Activated CD4-positive, CD25-positive, alpha-beta regulatory T cell treated with anti-CD3 and anti-CD28 coated beads, Interleukin-2, amount 50 U/mL, for 16 hours (primary cell): ENCODE measurements around the gene DDX11.
"Not testable (repeated sequence)": the region's sequence is repeated elsewhere in the genome, so short reads cannot be mapped to it uniquely, and the experiment has no call there.

Experiments used
- DNase-seq: peaks from one replicate; pipeline ENCODE4 v3.0.0-alpha.2; 2020; ENCODE audit warnings: low read depth, low spot score

Gene DDX11

DNA sequence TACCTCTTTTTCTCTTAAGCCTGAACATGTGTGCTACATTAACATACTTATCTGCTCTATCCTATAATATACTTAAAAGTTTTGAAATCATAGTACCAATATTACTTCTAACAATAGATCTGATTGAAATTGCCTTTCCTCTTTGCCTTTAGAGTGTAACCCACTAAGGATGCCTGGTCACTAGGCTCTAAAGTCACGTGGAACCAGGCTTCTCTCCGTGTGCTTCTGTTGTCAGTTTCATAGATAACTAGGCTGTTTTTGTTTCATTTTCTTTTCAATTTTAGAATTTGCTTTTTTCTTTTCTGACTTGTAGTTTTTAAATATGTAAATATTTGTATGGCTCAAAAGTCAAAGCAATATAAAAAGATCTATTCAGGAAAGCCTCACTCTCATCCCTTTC, 25.8 kb downstream of the DDX11 start:
- not testable (repeated sequence) for DNase-seq

DNA sequence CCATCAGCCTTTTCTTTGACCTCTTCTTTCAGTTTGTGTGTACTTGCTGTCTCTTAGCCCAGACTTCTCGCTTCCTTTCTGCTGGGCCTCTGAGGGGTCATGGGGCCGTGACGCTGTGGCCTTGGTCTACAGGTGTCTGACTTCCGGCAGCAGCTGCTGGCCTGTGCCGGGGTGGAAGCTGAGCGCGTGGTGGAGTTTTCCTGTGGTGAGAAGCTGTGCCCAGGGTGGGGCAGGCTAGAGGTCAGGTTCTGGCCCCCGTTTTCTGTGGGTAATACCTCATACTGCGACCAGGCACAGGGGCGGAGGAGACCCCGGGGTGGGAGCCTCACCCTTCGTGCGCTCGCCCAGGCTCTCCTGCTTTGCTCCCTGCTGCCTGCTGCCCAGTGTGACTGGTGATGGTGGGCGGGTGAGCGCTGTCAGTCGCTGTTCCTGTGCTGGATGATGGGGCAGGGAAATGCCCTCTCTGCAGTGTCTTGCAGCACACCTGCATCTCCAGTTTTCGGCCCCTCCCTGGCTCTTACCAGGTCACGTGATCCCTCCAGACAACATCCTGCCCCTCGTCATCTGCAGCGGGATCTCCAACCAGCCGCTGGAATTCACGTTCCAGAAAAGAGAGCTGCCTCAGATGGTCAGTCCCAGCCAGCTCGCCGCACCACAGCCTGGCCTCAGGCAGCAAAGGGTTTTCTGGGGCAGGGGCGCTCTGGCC, 27.0 kb downstream of the DDX11 start:
- DNase-seq: not testable (repeated sequence)

DNA sequence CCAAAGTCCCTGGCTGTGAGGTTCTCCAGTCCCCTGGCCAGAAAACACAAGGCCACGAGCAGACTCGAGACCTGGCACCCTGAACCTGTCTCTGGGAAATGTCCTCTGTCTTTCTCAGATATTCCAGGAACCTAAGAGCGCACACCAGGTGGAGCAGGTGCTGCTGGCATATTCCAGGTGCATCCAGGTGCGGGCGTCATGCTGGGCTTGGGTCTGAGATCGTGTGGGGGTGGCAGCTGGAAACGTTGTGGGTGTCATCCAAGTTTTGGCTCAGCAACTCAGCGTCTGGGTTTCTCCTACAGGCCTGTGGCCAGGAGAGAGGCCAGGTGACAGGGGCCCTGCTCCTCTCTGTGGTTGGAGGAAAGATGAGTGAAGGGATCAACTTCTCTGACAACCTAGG, 28.5 kb downstream of the DDX11 start:
- not testable (repeated sequence) for DNase-seq

DNA sequence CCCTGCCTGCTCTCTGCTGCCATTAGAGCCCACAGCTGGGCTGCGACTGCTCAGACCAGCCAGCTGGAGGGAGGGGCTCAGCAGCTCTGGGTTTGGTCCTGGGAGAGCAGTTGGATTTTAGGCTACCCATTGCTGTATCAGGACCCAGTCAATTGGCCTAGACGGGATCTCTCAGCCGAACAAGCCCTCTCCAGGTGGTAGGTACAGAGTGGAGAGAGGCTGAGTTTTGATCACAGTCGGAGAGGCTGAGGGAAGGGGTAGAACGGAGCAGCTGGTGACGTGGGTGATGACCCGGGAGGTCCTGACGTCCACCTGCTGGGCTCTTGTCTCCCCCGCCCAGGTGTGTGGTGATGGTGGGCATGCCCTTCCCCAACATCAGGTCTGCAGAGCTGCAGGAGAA, 28.9 kb downstream of the DDX11 start:
- not testable (repeated sequence) for DNase-seq

DNA sequence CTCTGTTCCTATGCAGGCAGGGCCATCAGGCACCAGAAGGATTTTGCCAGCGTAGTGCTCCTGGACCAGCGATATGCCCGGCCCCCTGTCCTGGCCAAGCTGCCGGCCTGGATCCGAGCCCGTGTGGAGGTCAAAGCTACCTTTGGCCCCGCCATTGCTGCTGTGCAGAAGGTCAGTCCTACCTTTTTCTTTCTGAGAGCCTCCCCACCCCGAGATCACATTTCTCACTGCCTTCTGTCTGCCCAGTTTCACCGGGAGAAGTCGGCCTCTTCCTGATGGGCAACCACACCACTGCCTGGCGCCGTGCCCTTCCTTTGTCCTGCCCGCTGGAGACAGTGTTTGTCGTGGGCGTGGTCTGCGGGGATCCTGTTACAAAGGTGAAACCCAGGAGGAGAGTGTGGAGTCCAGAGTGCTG, 29.9 kb downstream of the DDX11 start:
- DNase-seq: not testable (repeated sequence)

DNA sequence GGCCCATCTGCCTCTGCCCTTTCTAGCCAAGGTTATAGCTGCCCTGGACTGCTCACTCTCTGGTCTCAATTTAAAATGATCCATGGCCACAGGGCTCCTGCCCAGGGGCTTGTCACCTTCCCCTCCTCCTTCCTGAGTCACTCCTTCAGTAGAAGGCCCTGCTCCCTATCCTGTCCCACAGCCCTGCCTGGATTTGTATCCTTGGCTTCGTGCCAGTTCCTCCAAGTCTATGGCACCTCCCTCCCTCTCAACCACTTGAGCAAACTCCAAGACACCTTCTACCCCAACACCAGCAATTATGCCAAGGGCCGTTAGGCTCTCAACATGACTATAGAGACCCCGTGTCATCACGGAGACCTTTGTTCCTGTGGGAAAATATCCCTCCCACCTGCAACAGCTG, 30.6 kb downstream of the DDX11 start:
- not testable (repeated sequence) for DNase-seq

DNA sequence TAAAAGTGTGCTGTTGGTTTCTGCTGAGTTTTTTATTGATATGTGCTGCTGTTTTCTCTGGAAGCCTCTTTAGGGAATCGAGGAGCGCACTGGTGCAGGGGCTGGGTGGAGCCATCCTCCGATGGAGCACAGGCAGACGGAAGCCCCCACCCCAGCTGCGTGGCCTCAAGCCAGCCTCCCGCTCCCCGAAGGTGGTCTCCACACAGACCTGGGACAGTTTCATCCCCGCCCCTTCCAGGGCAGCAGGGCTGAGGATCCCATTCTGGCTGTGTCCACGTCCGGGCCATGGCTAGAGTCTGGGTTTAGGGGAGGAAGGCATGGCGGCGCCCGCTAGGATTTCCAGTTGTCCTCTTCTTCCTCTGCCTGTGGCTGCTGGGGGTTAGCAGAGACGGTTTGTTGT, 31.1 kb downstream of the DDX11 start:
- DNase-seq: not testable (repeated sequence)

DNA sequence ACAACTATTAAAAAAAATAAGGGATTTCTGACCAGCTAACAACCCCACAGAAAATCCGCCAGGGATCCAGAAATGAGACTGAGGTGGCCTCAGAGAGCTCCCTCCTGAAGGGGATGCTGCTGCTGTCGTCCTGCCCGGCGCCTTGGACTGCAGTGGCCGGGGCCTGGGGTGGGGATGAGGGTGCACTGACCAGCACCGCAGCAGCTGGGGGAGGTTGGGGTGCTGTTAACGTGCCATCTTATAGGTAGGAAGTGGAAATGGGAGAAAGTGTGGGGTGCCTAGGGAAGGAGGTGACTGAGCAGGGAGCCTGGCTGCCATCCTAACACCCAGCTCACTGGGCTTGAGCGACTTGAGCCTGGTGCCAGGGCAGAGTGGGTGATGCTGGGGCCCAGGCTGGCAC, 32.0 kb downstream of the DDX11 start:
- DNase-seq: no peak

DNA sequence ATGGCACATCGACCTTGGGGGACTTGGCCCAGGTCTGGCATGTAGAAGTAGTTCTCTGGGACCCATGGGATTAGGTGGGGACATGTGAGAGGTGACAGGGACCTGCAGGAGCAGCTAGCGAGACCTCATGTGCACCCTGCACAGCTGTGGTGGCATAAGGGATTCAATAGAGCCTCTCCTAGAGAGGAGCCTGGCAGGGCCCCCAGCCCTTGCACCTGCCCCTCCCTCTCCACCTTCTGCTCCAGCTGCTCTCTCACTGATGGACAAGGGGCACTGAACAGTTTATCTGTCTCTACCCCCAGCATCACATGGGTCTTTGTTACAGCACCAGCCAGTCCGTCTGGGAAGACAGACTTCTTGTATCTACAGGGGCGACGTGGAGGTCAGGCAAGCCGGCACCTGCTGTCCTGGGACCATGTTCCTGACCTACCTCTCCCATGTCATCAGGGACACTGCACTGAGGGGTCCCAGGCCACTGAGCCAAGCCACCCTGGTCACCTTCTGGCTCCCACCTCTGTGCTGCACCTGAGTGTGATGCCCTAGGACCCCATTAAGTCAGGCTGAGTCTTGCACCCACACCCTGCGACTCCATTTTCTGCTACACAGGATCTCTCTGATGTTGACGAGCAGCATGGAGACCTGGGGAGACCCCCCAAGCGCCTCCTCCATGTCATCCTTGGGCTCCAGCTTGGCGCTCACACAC, 32.6 kb downstream of the DDX11 start:
- no peak for DNase-seq

DNA sequence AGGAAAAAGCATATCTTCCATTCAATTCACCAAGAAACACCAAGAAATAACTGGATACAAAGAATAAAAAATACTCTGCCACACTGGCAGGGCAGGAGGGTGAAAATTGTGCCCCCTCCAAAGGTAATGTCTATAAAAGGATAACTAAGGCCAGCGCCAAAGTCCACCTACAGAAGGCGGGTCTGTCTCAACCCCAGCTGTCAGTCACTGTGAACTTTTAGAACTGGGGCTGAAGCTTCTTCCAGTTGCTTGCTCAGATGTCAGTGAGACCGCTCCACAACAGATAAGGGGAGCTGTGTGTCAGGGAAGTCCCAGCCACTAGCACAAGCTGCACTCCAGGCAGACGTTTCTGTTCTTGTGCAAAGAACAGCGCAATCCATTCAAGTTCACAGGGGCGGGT, 36.1 kb downstream of the DDX11 start:
- DNase-seq: not testable (repeated sequence)

DNA sequence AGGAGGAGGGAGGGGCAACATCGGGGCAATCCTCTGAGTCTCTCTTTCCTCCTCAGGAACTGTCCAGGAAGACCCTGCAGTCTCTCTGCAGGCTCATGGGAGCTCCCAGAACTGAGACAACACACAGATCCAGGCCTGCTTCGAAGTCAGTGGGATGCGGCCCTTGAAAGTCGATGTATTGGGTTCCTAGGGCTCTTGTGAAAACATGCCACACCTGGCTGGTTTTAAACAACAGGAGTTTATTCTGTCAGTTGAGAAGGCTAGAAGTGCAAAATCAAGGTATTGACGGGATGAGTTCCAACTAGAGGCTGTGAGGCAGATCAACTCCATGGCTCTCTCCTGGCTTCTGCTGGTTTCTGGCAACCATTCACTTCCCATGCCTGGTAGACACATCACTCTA, 36.6 kb downstream of the DDX11 start:
- DNase-seq: not testable (repeated sequence)

DNA sequence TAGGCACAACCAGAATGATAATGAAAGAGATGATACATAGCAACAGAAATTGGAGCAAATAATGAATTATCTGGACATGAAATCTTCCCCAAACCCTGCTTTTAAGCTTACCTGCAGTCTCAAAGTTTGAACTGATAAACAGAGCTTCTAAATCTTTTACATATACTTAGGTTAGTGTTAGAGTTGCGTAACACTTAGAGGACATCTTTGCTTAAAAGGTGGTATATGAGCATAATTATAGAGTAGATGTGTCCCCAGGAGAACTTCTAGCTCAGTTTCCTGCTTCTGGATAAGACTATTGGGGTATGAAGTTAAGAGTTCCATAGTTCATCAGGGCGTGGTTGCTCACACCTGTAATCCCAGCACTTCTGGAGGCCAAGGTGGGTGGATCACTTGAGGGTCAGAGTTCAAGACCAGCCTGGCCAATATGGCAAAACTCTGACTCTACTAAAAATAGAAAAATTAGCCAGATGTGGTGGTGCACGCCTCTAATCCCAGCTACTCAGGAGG, 41.5 kb downstream of the DDX11 start:
- not testable (repeated sequence) for DNase-seq

DNA sequence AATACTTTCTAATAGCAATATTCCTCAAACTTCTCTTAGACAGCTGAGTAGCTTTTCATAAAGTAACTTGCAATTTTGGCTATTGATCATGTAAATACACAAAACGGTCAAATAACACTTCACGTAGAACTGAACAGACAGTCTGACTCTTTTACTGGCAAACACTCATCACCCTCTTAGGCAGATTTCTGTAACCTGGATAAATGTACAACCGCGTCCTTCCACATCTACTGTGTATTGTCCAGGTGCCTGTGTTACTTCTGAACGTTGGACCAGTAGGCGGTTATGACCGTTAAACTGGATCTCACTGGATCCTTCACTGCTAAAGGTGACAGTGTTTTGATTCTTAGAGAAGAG, 43.2 kb downstream of the DDX11 start:
- DNase-seq: not testable (repeated sequence)

DNA sequence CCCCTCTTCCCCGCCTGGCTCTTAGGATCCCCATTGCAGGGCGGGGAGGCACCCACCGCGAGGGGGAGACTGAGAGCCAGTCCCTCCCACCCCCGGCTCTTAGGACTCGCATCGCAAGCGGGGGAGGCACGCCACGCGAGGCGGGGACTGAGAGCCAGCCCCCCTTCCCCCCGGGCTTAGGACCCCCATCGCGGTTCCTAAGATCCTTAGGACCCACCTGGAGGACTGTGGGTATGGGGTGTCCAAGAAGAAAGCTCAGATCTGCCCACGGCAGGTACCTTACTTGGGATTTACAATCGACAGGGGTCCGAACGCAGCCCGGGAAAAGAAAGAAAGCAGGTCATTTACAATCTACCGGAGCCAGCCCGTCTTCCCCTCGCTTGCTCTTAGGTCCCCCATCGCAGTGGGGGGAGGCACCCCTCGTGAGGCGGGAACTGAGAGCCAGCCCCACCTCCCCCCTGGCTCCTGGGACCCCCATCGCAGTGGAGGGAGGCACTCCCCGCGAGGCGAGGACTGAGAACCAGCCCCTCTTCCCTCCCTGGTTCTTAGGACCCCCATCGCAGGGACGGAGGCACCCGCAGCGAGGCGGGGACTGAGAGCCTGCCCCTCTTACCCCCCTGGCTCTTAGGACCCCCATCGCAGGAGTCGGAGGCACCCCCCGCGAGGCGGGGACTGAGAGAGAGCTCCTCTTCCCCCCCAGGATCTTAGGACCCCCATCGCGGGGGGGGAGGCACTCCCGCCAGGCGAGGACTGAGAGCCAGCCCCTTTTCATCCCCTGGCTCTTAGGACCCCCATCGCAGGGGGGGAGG, 43.7 kb downstream of the DDX11 start:
- DNase-seq: no peak

DNA sequence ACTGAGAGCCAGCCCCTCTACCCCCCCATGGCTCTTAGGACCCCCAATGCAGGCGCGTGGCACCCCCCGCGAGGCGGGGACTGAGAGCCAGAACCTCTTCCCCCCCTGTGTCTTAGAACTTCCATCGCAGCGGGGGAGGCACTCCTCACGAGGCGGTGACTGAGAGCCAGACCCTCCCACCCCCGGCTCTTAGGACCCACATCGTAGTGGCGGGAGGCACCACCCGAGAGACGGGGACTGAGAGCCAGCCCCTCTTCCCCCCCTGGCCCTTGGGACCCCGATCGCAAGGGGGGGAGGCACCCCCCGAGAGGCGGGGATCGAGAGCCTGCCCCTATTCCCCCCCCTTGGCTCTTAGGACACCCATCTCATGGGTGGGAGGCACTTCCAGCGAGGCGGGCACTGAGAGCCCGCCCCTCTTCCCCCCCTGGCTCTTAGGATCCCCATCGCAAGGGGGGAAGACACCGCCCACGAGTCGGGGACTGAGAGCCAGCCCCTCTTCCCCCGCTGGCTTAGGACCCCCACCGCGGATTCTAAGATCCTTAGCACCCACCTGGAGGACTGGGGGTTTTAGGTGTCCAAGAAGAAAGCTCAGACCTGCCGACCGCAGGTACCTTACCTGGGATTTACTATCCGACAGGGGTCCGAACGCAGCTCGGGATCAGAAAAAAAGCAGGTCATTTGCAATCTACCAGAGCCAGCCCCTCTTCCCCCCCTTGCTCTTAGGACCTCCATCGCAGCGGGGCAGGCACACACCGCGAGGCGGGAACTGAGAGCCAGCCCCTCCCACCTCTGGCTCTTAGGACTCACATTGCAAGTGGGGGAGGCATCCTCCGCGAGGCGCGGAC, 44.9 kb downstream of the DDX11 start:
- DNase-seq: no peak

DNA sequence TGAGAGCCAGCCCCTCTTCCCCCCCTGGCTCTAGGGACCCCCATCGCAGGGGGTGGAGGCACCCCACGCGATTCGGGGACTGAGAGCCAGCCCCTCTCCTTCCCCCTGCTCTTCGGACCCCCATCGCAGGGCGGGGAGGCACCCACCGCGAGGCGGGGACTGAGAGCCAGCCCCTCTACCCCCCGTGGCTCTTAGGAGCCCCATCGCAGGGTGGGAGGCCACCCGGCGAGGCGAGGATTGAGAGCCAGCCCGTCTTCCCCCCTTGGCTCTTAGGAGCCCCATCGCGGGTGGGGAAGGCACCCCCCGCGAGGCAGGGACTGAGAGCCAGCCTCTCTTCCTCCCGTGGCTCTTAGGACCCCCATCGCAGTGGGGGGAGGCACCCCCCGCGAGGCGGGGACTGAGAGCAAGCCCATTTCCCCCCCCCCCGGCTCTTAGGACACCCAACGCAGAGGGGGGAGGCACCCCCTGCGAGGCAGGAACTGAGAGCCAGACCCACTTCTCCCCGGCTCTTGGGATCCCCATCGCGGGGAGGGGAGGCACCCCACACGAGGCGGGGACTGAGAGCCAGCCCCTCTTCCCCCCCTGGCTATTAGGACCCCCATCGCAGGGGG, 45.6 kb downstream of the DDX11 start:
- no peak for DNase-seq

DNA sequence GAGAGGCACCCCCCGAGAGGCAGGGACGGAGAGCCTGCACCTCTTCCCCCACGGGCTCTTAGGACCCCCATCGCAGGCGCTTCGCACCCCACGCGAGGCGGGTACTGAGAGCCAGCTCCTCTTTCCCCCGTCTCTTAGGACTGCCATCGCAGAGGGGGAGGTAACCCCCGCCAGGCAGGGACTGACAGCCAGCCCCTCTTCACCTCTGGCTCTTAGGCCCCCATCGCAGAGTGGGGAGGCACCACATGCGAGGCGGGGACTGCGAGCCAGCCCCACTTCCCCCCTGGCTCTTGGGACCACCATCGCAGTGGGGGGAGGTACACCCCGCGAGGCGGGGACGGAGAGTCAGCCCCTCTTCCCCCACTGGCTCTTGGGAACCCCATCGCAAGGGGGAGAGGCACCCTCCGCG, 46.1 kb downstream of the DDX11 start:
- DNase-seq: no peak

DNA sequence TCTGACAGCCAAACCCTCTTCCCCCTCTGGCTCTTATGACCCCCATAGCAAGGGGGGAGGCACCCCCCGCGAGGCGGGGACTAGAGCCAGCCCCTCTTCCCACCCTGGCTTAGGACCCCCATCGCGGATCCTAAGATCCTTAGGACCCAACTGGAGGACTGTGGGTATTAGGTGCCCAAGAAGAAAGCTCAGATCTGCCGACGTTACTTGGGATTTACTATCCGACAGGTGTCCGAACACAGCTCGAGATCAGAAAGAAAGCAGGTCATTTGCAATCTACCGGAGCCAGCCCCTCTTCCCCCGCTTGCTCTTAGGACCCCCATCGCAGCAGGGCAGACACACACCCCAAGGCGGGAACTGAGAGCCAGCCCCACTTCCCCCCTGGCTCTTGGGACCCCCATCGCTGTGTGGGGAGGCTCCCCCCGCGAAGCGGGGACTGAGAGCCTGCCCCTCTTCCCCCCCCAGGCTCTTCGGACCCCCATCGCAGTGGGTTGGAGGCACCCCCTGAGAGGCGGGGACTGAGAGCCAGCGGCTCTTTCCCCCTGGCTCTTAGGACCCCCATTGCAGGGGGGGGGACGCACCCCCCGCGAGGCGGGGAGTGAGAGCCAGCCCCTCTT, 46.8 kb downstream of the DDX11 start:
- DNase-seq: no peak

DNA sequence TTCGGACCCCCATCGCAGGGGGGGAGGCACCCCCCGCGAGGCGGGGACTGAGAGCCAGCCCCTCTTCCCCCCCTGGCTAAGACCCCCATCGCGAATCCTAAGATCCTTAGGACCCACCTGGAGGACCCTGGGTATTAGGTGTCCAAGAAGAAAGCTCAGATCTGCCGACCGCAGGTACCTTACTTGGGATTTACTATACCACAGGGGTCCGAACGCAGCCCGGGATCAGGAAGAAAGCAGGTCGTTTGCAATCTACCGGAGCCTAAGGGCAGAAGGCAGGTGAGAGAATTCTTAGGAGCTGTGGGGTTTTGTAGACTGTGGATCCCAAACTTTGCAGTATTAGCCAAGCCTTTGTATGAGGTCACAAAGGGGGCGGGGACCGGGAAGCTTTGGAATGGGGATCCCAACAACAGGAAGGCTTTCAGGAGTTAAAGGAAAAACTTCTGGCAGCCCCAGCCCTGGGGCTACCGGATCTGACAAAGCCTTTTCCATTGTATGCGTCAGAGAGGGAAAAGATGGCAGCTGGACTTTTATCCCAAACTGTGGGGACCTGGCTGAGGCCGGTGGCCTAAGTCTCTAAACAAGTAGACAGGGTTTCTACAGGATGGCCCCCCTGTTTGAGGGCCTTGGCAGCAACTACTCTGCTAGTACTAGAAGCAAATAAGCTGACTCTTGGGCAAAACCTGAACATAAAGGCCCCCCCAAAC, 47.5 kb downstream of the DDX11 start:
- not testable (repeated sequence) for DNase-seq

DNA sequence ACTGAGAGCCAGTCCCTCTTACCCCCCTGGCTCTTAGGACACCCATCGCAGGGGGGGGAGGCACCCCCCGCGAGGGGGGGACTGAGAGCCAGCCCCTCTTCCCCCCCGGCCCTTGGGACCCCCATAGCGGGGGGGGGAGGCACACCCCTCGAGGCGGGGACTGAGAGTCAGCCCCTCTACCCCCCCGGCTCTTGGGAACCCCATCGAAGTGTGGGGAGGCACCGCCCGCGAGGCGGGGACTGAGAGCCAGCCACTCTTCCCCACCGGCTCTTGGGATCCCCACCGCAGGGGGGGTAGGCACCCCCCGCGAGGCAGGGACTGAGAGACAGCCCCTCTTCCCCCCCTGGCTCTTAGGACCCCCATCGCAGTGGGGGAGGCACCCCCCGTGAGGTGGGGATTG, 48.8 kb downstream of the DDX11 start:
- no peak for DNase-seq
